Measurements from ENCODE around the gene CCDC92B. TPM values are rescaled to one million over a fixed set of nuclear protein-coding genes. Genes with fewer than 3 reads are reported as not detected.

Gene CCDC92B
- total RNA-seq, 1 experiment from 2014 or later: 0.66 TPM

- ChIA-PET CTCF (no interaction called here), POLR2A (no interaction called here)
- peaks cover 85% of the 10 kb centered on the region for H3K36me3 Mint-ChIP-seq (ENCODE audit: insufficient read depth, unreplicated experiment)
- no peak overlapping the region for H3K4me3 ChIP-seq (ENCODE audit: low read depth, low read length)
- H3K9me3 ChIP-seq: no peaks in the 10 kb centered on the region
- no peaks in the 10 kb centered on the region for H3K27me3 ChIP-seq (replicated peaks; ENCODE audit: control insufficient read depth, insufficient read depth, low read length)
- peak overlapping the region; percentile 65 for H3K27ac Mint-ChIP-seq (ENCODE audit: unreplicated experiment)
- BruUV-seq (replicated peaks): TSS peak; percentile 48
- H3K4me3 Mint-ChIP-seq (ENCODE audit: unreplicated experiment): no peak overlapping the region
- intact Hi-C loops (cut with micrococcal nuclease; ENCODE audit: unreplicated experiment): no loop called here
- H3K27me3 Mint-ChIP-seq (ENCODE audit: insufficient read depth, unreplicated experiment): no peaks in the 10 kb centered on the region
- no peaks in the 10 kb centered on the region for H3K4me1 Mint-ChIP-seq (ENCODE audit: low read depth, unreplicated experiment)
- no peaks in the 10 kb centered on the region for H3K4me1 ChIP-seq
- peaks cover 2% of the 10 kb centered on the region for H3K36me3 ChIP-seq (ENCODE audit: control insufficient read depth, insufficient read depth, low read length)
- no peak for DNase-seq
- TF ChIP-seq CTCF (IDR thresholded peaks at IDR 0.05; ENCODE audit: insufficient read depth in 1 of 2, low read depth in 1 of 2, low read length in 1 of 2, severe bottlenecking in 1 of 2, unreplicated experiment in 1 of 2): no peak
- H3K9me3 Mint-ChIP-seq (ENCODE audit: unreplicated experiment): no peaks in the 10 kb centered on the region
Observed at GRCh38 chr17:2689411-2690164, 59.9 kb downstream of the CCDC92B start.

GRCh38 chr17:2688351-2689342 is 60.8 kb downstream of the CCDC92B start:
- Histone ChIP-seq H3K4me3 (ENCODE audit: low read depth, low read length) (no peak overlapping the region), H3K9me3 (no peaks in the 10 kb centered on the region), H3K4me1 (no peaks in the 10 kb centered on the region), H3K27me3 (replicated peaks; ENCODE audit: control insufficient read depth, insufficient read depth, low read length) (no peaks in the 10 kb centered on the region), H3K36me3 (ENCODE audit: control insufficient read depth, insufficient read depth, low read length) (no peaks in the 10 kb centered on the region; the same call in 1 of the 2 replicates)
- POLR2A ChIA-PET: no interaction called here
- DNase-seq: peak in 1 of 2 experiments; percentile 47
- Mint-ChIP-seq H3K36me3 (ENCODE audit: insufficient read depth, unreplicated experiment) (peaks cover 89% of the 10 kb centered on the region), H3K27me3 (ENCODE audit: insufficient read depth, unreplicated experiment) (no peaks in the 10 kb centered on the region), H3K4me1 (ENCODE audit: low read depth, unreplicated experiment) (peaks cover 6% of the 10 kb centered on the region), H3K4me3 (ENCODE audit: unreplicated experiment) (no peak overlapping the region), H3K27ac (ENCODE audit: unreplicated experiment) (peak overlapping the region; percentile 65), H3K9me3 (ENCODE audit: unreplicated experiment) (no peaks in the 10 kb centered on the region)
- CTCF ChIA-PET: interaction anchor here (1.0 kb wide), 1 partner anchor 306 kb away, joined by 3 read pairs; no protein-coding TSS in a partner anchor
- intact Hi-C loops (cut with micrococcal nuclease; ENCODE audit: unreplicated experiment): no loop called here
- BruUV-seq (replicated peaks): no TSS peak
- no peak for TF ChIP-seq CTCF (IDR thresholded peaks at IDR 0.05; ENCODE audit: insufficient read depth in 1 of 2, low read depth in 1 of 2, low read length in 1 of 2, severe bottlenecking in 1 of 2, unreplicated experiment in 1 of 2)

- Histone ChIP-seq H3K27me3 (replicated peaks; ENCODE audit: control insufficient read depth, insufficient read depth, low read length) (no peaks in the 10 kb centered on the region), H3K9me3 (no peaks in the 10 kb centered on the region), H3K4me3 (ENCODE audit: low read depth, low read length) (no peak overlapping the region), H3K4me1 (0 out of 2 replicates have a peak, but pooled peaks cover 10% of the 10 kb centered on the region), H3K36me3 (ENCODE audit: control insufficient read depth, insufficient read depth, low read length) (no peaks in the 10 kb centered on the region; the same call in 1 of the 2 replicates)
- Mint-ChIP-seq H3K36me3 (ENCODE audit: insufficient read depth, unreplicated experiment) (peaks cover 88% of the 10 kb centered on the region), H3K27me3 (ENCODE audit: insufficient read depth, unreplicated experiment) (no peaks in the 10 kb centered on the region), H3K4me3 (ENCODE audit: unreplicated experiment) (no peak overlapping the region), H3K4me1 (ENCODE audit: low read depth, unreplicated experiment) (peaks cover 9% of the 10 kb centered on the region), H3K9me3 (ENCODE audit: unreplicated experiment) (no peaks in the 10 kb centered on the region), H3K27ac (ENCODE audit: unreplicated experiment) (no peak overlapping the region)
- intact Hi-C loops (cut with micrococcal nuclease; ENCODE audit: unreplicated experiment): no loop called here
- ChIA-PET CTCF (interaction anchor here (0.6 kb wide), 2 partner anchors 10 to 13 kb away, joined by 3 to 4 read pairs; no protein-coding TSS in a partner anchor), POLR2A (no interaction called here)
- TF ChIP-seq CTCF (IDR thresholded peaks at IDR 0.05; ENCODE audit: insufficient read depth in 1 of 2, low read depth in 1 of 2, low read length in 1 of 2, severe bottlenecking in 1 of 2, unreplicated experiment in 1 of 2): no peak
- no peak for DNase-seq
- BruUV-seq (replicated peaks): no TSS peak
Observed at GRCh38 chr17:2687074-2687418, 62.4 kb downstream of the CCDC92B start.

Measured in Caco-2 (cell line).